Fibroblast of the aortic adventitia (primary cell): ENCODE results near the gene THBD. TPM values are rescaled to one million over a fixed set of nuclear protein-coding genes. Genes with fewer than 3 reads are reported as not detected.

Experiments used
- DNase-seq: peaks from one replicate; pipeline ENCODE4 v3.0.0-alpha.2; 2010; ENCODE audit warnings: low read depth
- H3K4me3 ChIP-seq: 2 replicates; pipeline ENCODE4 v1.5.1; 2011; ENCODE audit warnings: low read depth, mild to moderate bottlenecking, control low read depth, low read length, moderate library complexity
- CTCF ChIP-seq: IDR thresholded peaks from 2 replicates; pipeline ENCODE4 v1.5.1; 2011; ENCODE audit warnings: mild to moderate bottlenecking, low read length, control low read depth, inconsistent platforms; ENCODE audit not compliant: insufficient read depth
- total RNA-seq: library from RNA; depleted of rRNA; stranded (reverse); fragments of >200 nt; gene quantifications from 2 replicates; pipeline ENCODE4 v1.2.3, GENCODE V29; 2012; ENCODE audit warnings: low replicate concordance

THBD gene
- total RNA-seq: 6.7 and 128 TPM in 2 replicates

GRCh38 chr20:23049201-23050075, at the start of gene THBD:
THBD (minus strand) TSS chr20:23049672; CDS start chr20:23049504, 168 bp downstream.
- TF ChIP-seq CTCF: no peak
- H3K4me3 ChIP-seq: peak within 1 kb of the TSS; percentile 69
- peak; percentile 78 for DNase-seq

GRCh38 chr20:23097636-23098580, 48.4 kb upstream of the THBD start:
- no peak for TF ChIP-seq CTCF
- no peak overlapping the region for H3K4me3 ChIP-seq
- no peak for DNase-seq

GRCh38 chr20:23096986-23097520, 47.6 kb upstream of the THBD start:
- no peak for DNase-seq
- no peak overlapping the region for H3K4me3 ChIP-seq
- no peak for TF ChIP-seq CTCF

GRCh38 chr20:23096097-23096496, 46.6 kb upstream of the THBD start:
- no peak for DNase-seq
- no peak for TF ChIP-seq CTCF
- no peak overlapping the region for H3K4me3 ChIP-seq

- H3K4me3 ChIP-seq: no peak overlapping the region
- no peak for TF ChIP-seq CTCF
- DNase-seq: no peak
Measured at GRCh38 chr20:23095499-23095898, 46.0 kb upstream of the THBD start.

- TF ChIP-seq CTCF: no peak
- no peak overlapping the region for H3K4me3 ChIP-seq
- DNase-seq: peak; percentile 75
Measured at GRCh38 chr20:23094927-23095326, 45.5 kb upstream of the THBD start.
